Activated T-helper 1 cell treated with anti-CD3 and anti-CD28 coated beads, Interleukin-12 subunit alpha, Interleukin-12 subunit beta, Interleukin-2, Interleukin-4 antibody, amounts not matched to agents 30 ng/mL and 10 ng/mL and 1 ng/mL, durations not matched to agents 14 hours and 24 hours and 36 hours (primary cell): ENCODE results near the gene KAZN. TPM values are rescaled to one million over a fixed set of nuclear protein-coding genes. Genes with fewer than 3 reads are reported as not detected.

ENCODE experiments used
- DNase-seq: peaks from one replicate; pipeline ENCODE4 v3.0.0; 2021; ENCODE audit warnings: low spot score
- H3K27ac Mint-ChIP-seq: one replicate; pipeline ENCODE4 v1.8.0; 2021; ENCODE audit warnings: mild to moderate bottlenecking, mixed read lengths
- H3K27me3 Mint-ChIP-seq: one replicate; pipeline ENCODE4 v1.8.0; 2022; ENCODE audit warnings: mild to moderate bottlenecking, moderate library complexity, mixed read lengths; ENCODE audit not compliant: insufficient read depth
- H3K36me3 Mint-ChIP-seq: one replicate; pipeline ENCODE4 v1.8.0; 2021; ENCODE audit warnings: low read depth, mixed read lengths
- H3K4me1 Mint-ChIP-seq: one replicate; pipeline ENCODE4 v1.8.0; 2021; ENCODE audit warnings: low read depth, mixed read lengths
- H3K4me3 Mint-ChIP-seq: one replicate; pipeline ENCODE4 v1.8.0; 2021; ENCODE audit warnings: mild to moderate bottlenecking, moderate library complexity, mixed read lengths
- H3K9me3 Mint-ChIP-seq: one replicate; pipeline ENCODE4 v1.8.0; 2021; ENCODE audit warnings: mixed read lengths
- intact Hi-C: fragments of 100-400 bp; cut with micrococcal nuclease; formaldehyde crosslinking; loops from one replicate; pipeline ENCODE4 v1.15.1; 2024
- total RNA-seq: library from RNA; stranded (reverse); gene quantifications from 2 replicates; pipeline ENCODE4 v1.2.3, GENCODE V29; 2022

KAZN gene
- total RNA-seq, 1 donor from 2014 or later, result 0.54 TPM

DNA sequence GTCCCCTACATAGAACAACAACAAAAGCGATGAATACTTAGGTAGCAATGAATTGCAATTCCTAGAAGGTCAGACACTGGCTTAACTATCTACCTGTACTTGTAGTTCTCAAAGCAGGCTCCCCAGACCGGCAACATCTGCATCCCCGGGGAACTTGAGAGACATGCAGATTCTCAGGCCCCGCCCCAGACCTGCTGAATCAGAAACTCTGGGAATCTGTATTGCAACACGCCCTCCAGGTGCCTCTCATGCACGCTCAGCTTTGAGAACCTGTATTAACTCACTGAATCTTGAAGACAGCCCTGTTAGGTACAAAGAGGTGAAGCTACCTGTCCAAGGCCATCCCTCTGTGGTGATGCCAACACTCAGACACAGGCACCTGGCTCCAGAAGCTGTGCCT, 128.1 kb downstream of the KAZN start:
- intact Hi-C loops, result no loop called here
- H3K4me1 Mint-ChIP-seq, result no peaks in the 10 kb centered on the region
- no peak for DNase-seq
- H3K27me3 Mint-ChIP-seq, result no peaks in the 10 kb centered on the region
- H3K27ac Mint-ChIP-seq, result no peak overlapping the region
- H3K4me3 Mint-ChIP-seq, result no peak overlapping the region
- H3K9me3 Mint-ChIP-seq, result no peaks in the 10 kb centered on the region
- no peaks in the 10 kb centered on the region for H3K36me3 Mint-ChIP-seq

DNA sequence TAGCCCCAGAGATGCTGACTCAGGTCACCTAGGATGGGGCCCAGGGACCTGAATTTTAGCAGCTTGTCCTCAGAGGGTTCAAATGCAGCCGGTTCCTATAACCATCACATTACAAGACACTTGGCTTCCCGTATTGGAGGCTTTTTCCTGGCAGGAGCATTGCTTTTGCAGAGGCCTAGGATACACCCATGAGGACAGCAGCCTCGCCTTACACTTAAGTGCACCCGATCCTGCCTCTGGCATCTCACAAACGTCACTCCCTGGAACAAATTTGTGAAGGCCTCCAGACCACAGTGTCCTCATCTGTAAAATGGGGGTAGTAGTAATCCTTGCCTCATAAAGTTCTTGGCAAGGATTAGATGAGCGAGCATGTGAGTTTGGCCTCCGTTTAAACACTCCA, 130.0 kb downstream of the KAZN start:
- no peak for DNase-seq
- Mint-ChIP-seq H3K9me3 (no peaks in the 10 kb centered on the region), H3K27ac (no peak overlapping the region), H3K4me3 (no peak overlapping the region), H3K4me1 (no peaks in the 10 kb centered on the region), H3K36me3 (no peaks in the 10 kb centered on the region), H3K27me3 (no peaks in the 10 kb centered on the region)
- intact Hi-C loops, result no loop called here

DNA sequence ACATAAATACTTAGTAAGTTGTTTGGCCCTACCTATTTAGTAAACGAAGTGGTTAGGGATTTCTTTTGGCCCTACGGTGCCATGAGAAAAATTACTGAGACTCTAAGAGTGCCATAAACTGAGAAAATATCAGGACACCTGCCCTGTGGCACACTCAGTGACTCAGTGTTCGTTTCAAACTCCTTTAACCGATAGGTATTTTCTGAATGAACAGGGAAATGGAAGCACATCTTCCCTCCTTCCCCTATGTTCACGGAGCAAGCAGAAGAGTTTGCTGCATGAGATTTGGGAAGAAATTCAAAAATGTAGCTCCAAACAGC, 134.2 kb downstream of the KAZN start:
- Mint-ChIP-seq H3K27me3 (peaks cover 4% of the 10 kb centered on the region), H3K36me3 (no peaks in the 10 kb centered on the region)
- intact Hi-C loops, result no loop called here

DNA sequence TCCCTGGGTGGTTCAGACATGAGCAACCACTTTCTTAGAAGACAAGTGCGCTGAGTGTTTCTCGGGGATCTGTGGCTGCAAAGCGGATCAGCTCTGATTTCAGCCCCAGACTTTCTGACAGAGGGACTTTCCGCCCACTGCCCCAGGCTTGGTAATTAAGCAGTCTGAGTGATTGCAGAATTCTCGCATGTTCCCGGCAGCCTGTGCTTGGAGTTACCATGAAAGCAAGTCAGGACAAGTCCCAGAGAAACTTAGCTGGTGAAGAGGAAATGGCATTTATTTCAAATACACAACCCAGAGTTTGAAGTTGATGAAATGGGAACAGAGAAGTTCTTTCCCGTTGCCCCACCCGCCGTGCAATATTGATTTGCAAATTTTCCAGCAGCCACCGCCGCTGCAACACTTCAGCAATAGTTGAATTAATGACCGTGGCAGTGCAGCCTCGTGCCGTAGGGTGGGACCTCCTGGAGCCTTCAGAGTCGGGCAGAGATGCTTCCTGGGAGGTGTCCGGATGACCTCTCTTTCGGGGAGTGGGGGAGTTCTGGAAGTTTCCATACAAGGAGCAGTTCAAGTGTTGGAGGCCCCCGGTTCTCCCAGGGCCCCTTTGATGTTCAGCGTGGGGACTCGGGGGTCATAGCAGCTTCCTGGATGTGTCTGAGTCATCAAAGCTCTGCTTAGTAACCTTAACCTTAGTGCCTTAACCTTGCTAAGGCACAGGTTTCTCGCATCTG, 134.7 kb downstream of the KAZN start:
- Mint-ChIP-seq H3K27me3 (peaks cover 4% of the 10 kb centered on the region), H3K36me3 (no peaks in the 10 kb centered on the region), H3K4me3 (no peak overlapping the region), H3K9me3 (no peaks in the 10 kb centered on the region), H3K27ac (no peak overlapping the region), H3K4me1 (no peaks in the 10 kb centered on the region)
- DNase-seq, result no peak
- intact Hi-C loops, result no loop called here

More for the DNA sequence above, 134.2 kb downstream of the KAZN start:
- no peak for DNase-seq
- H3K9me3 Mint-ChIP-seq, result no peaks in the 10 kb centered on the region
- H3K4me3 Mint-ChIP-seq, result no peak overlapping the region
- H3K27ac Mint-ChIP-seq, result no peak overlapping the region
- no peaks in the 10 kb centered on the region for H3K4me1 Mint-ChIP-seq

DNA sequence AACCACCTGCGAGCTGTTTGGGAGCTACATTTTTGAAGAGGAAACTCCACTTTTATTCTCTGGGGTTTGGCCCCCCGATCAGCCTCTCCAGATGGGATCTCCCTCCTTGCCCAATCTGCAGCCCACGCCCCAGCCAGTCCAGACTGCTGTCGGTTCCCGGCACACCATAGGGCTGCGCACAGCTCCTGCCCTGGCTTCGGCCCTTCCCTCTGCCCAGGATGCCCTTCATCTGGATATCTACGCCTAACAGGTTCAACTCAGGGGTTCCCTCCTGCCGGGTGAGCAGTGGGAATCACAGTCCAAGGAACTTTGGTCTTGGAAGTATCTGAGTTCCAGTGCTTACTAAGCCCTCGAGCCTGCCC, 135.3 kb downstream of the KAZN start:
- no peak overlapping the region for H3K4me3 Mint-ChIP-seq
- intact Hi-C loops, result no loop called here
- H3K36me3 Mint-ChIP-seq, result no peaks in the 10 kb centered on the region
- no peaks in the 10 kb centered on the region for H3K4me1 Mint-ChIP-seq
- H3K9me3 Mint-ChIP-seq, result no peaks in the 10 kb centered on the region
- H3K27ac Mint-ChIP-seq, result no peak overlapping the region
- peaks cover 7% of the 10 kb centered on the region for H3K27me3 Mint-ChIP-seq
- DNase-seq, result no peak

DNA sequence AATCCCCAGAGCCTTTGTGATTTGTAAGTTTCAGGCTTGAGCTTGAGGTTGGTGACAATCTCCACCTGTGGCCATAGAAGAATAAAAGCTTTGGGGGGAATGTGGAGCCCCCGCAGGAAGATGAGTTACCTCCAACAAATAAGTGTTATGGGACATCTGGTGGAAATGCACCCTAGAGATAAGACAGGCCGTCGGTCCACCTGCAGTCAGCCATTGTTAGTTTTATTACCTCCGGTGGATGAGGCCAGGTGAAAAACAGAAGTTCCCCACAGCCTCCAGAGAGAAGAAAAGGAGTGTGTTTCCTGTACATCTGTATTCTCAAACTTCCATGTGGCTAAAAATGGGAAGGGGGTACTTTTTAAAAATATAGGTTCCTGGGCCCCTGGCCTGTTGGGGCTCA, 137.4 kb downstream of the KAZN start:
- no peaks in the 10 kb centered on the region for H3K9me3 Mint-ChIP-seq
- DNase-seq, result no peak
- H3K4me1 Mint-ChIP-seq, result no peaks in the 10 kb centered on the region
- H3K36me3 Mint-ChIP-seq, result no peaks in the 10 kb centered on the region
- H3K27me3 Mint-ChIP-seq, result peaks cover 10% of the 10 kb centered on the region
- H3K4me3 Mint-ChIP-seq, result no peak overlapping the region
- no peak overlapping the region for H3K27ac Mint-ChIP-seq
- intact Hi-C loops, result no loop called here

DNA sequence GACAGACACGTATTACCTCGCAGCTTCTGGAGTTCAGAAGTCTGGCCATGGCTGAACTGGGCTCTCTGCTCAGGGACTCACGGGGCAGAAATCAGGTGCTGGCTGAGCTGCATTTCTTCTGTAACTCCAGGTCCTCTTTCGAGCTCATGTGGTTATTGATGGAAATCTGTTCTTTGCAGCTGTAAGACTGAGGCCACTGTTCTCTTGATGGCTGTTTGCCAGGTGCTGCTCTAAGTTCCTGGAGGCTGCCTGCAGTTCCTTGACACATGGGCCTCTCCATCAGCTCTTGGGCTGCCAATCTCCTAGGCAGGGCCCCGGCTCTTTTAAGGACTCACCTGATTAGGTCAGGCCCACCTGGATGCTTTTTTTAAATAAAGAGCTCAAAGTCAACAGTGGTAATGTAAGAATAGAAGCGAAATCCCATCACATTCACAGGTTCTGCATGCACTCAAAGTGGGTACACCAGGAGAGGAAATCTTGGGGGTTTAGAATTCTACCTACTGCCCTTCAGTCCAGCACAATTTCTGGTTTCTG, 139.1 kb downstream of the KAZN start:
- Mint-ChIP-seq H3K27ac (no peak overlapping the region), H3K4me3 (no peak overlapping the region), H3K36me3 (no peaks in the 10 kb centered on the region), H3K4me1 (no peaks in the 10 kb centered on the region), H3K27me3 (peaks cover 11% of the 10 kb centered on the region), H3K9me3 (no peaks in the 10 kb centered on the region)
- DNase-seq, result no peak
- intact Hi-C loops, result no loop called here

DNA sequence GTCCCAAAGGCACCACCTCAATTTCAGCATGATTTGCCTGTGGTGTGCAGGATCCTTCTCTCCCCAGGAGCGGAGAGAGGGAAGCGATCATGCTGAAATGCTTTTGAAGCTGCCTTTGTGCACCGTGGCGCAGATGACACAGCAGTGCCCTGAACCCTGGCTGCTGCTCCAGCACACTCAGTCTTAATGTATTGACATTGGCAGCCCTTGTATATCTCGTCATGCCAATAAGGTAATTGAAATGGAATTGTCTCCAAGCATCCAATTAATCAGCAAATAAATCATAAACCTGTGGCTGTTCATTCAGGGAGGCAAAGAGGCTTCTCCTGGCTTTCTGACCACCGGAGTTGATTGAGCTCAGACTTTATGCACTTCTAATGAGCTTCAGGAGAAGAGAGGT, 139.8 kb downstream of the KAZN start:
- Mint-ChIP-seq H3K36me3 (no peaks in the 10 kb centered on the region), H3K9me3 (no peaks in the 10 kb centered on the region), H3K4me1 (no peaks in the 10 kb centered on the region), H3K27ac (no peak overlapping the region), H3K4me3 (no peak overlapping the region), H3K27me3 (peaks cover 11% of the 10 kb centered on the region)
- intact Hi-C loops, result no loop called here
- no peak for DNase-seq

DNA sequence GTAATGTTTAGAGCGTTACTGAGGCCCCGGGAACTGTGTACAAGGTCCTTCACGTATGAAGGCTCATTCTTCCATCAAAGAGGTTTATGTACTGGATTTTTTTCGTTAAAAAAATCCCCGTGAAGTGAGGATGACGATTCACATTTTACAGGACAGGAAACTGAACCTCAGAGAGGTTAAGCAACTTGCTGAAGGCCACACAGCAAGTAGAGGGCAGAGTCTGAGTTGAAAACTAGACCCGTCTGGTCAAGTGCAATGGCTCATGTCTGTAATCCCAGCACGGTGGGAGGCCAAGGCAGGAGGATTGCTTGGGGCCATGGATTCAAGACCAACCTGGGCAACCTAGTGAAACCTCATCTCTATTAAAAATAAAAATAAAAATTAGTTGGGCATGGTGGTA, 140.2 kb downstream of the KAZN start:
- intact Hi-C loops, result no loop called here

DNA sequence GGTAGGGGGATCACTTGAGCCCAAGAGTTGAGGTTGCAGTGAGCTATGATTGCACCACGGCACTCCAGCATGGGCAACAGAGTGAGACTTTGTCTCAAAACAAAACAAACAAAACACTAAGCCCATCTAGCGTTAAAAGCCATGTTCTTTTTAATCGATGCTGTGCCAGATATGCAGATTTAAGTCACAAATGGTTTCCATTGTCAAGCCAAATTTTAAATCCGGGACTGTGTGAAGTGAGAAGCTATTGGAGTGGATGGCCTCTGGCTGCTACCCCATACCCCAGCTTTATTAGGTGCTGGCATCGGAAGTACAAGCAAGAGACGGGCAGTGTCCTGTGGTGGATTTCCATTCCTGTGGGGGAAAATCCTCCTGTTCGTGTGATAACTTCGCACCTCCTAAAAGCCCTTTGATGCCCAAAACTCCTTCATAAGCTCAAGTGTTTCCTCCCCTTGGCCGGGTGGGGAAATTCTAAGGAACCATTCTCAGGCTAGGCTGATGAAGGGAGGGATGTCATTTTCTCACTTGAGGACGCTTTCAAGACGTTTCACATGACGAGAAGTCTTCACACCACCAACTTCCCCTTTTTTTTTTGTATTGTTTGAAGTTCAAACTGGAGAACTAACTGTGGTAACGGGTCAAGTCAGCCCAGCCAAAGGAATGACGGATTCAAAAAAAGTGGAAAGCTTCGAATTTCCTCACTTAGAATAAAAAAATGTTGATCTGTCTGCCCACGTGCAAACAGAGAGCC, 140.8 kb downstream of the KAZN start:
- H3K27me3 Mint-ChIP-seq, result peaks cover 11% of the 10 kb centered on the region
- no peaks in the 10 kb centered on the region for H3K9me3 Mint-ChIP-seq
- no peaks in the 10 kb centered on the region for H3K36me3 Mint-ChIP-seq
- no peak for DNase-seq
- H3K27ac Mint-ChIP-seq, result no peak overlapping the region
- no peaks in the 10 kb centered on the region for H3K4me1 Mint-ChIP-seq
- intact Hi-C loops, result no loop called here
- no peak overlapping the region for H3K4me3 Mint-ChIP-seq

More for the DNA sequence above, 140.2 kb downstream of the KAZN start:
- Mint-ChIP-seq H3K4me1 (no peaks in the 10 kb centered on the region), H3K27ac (no peak overlapping the region), H3K4me3 (no peak overlapping the region), H3K36me3 (no peaks in the 10 kb centered on the region), H3K27me3 (peaks cover 11% of the 10 kb centered on the region), H3K9me3 (no peaks in the 10 kb centered on the region)
- DNase-seq, result no peak

DNA sequence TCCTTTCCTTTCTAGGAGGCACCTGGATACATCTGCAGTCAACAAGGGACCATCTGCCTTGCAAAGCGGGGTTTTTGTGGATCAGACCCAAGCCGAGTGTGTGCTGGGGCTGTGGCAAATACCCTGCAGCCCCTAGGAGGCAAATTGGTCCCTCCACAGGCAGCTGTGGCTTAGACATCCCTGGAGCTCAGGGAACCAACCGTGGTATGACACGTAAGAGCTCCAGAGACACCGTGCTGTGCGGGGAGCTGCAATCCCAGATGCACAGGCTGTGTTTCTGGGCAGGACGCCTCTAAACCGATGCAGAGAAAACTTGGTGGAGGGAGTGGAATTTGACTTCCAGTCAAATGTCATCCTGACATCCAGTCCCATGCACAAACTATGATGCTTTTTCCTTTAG, 141.5 kb downstream of the KAZN start:
- DNase-seq, result no peak
- Mint-ChIP-seq H3K27me3 (peaks cover 11% of the 10 kb centered on the region), H3K4me1 (no peaks in the 10 kb centered on the region), H3K36me3 (no peaks in the 10 kb centered on the region), H3K9me3 (no peaks in the 10 kb centered on the region), H3K4me3 (no peak overlapping the region), H3K27ac (no peak overlapping the region)
- intact Hi-C loops, result no loop called here

DNA sequence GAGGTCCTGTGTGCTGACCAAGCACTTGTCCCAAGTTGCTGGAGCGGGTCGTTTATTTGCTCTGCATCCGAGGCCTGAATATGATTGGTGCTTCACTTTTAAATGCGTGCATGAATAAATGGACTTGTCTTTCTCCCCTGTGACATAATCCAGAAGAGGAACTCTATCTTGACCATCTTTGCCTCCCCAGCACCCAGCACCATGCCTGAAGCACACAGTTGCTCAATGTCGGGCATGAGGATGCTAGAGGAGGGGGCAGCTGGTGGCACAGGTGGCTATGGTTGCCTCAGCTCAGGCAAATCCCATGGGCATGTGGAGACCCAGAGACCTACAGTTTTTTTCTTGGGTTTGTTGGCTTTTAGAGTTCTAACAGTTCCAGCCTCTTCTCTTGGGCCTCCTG, 142.6 kb downstream of the KAZN start:
- Mint-ChIP-seq H3K4me3 (no peak overlapping the region), H3K4me1 (no peaks in the 10 kb centered on the region), H3K27ac (no peak overlapping the region), H3K36me3 (no peaks in the 10 kb centered on the region), H3K9me3 (no peaks in the 10 kb centered on the region), H3K27me3 (peaks cover 7% of the 10 kb centered on the region)
- no peak for DNase-seq
- intact Hi-C loops, result no loop called here

DNA sequence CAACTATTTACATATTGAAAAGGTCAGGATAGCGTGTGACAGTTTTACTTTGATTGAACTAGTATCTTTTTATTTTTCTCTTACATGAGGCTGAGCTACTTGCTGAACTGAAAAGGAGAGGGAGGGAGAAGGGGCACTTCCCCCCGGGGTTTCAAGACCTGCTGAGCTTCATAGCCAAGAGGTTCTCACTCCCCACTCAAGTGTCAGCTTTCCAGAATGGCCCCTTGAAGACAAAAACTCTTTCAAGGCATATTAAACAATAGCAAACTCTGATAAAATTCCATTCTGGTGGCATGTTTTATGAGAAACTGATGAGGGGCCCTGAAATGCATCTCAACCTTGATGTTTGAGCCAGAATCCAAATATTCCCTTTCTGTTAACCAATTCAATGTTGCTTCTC, 143.0 kb downstream of the KAZN start:
- Mint-ChIP-seq H3K9me3 (no peaks in the 10 kb centered on the region), H3K4me1 (no peaks in the 10 kb centered on the region), H3K27ac (no peak overlapping the region), H3K36me3 (no peaks in the 10 kb centered on the region), H3K4me3 (no peak overlapping the region), H3K27me3 (peaks cover 7% of the 10 kb centered on the region)
- intact Hi-C loops, result no loop called here
- DNase-seq, result no peak
